B cell (primary cell): Measurements from ENCODE around the gene GDPD2.

Experiments
- CTCF ChIP-seq: fragments of 200-600 bp; IDR thresholded peaks from one replicate; pipeline ENCODE4 v1.8.0; 2022; ENCODE audit warnings: antibody characterized with exemption, mild to moderate bottlenecking
- EZH2 ChIP-seq: IDR thresholded peaks from 2 replicates; pipeline ENCODE4 v1.6.1; 2012; ENCODE audit warnings: borderline replicate concordance, low read depth, mild to moderate bottlenecking, moderate library complexity, low read length; ENCODE audit not compliant: insufficient read depth, poor library complexity, severe bottlenecking

- no peak for TF ChIP-seq EZH2
- no peak for TF ChIP-seq CTCF
Observed at GRCh38 chrX:70444326-70444945, 21.3 kb downstream of the GDPD2 start, which contains the start of gene DLG3.
